Esophagus squamous epithelium (tissue), 5 donors: ENCODE data around the gene C2orf42. TPM values are rescaled to one million over a fixed set of nuclear protein-coding genes. Genes with fewer than 3 reads are reported as not detected.
"Not testable (repeated sequence)": the region's sequence is repeated elsewhere in the genome, so short reads cannot be mapped to it uniquely, and the experiment has no call there.

Experiments used
- DNase-seq: peaks from one replicate; lab custom pipeline; 2025; lab: John Stamatoyannopoulos, UW
- H3K27ac ChIP-seq, 4 donors: fragments of 200-600 bp; sonication (generic); one replicate each; pipeline ENCODE4 v1.5.1; 2016 to 2019; ENCODE audit warnings: mild to moderate bottlenecking in 1 of 4
- H3K27me3 ChIP-seq, 4 donors: fragments of 200-600 bp; sonication (generic); 1 replicate in 3 of 4; 2 replicates in 1 of 4; pipeline versions ENCODE4 v1.5.1 to v1.6.0; 2017 to 2021; ENCODE audit warnings: antibody characterized with exemption in 1 of 4
- H3K36me3 ChIP-seq, 3 donors: fragments of 200-600 bp; sonication (generic); one replicate each; pipeline ENCODE4 v1.5.1; 2016 to 2019
- H3K4me1 ChIP-seq, 3 donors: fragments of 200-600 bp; sonication (generic); one replicate each; pipeline ENCODE4 v1.5.1; 2017 to 2019
- H3K4me3 ChIP-seq, 4 donors: fragments of 200-600 bp; sonication (generic); 1 replicate in 3 of 4; 2 replicates in 1 of 4; pipeline ENCODE4 v1.5.1; 2016 to 2019; ENCODE audit warnings: mild to moderate bottlenecking in 2 of 4, moderate library complexity in 1 of 4
- H3K9me3 ChIP-seq, 3 donors: fragments of 200-600 bp; sonication (generic); one replicate each; pipeline ENCODE4 v1.5.1; 2016 to 2019
- CTCF ChIP-seq, 6 experiments: fragments of 450-650 bp in 4 of 6; fragments of 200-600 bp in 2 of 6; sonication (generic) in 2 of 6; IDR thresholded peaks; one replicate each; pipeline ENCODE4 v1.5.1; 2016 to 2019; ENCODE audit warnings: antibody characterized with exemption in 6 of 6, mild to moderate bottlenecking in 4 of 6, moderate library complexity in 4 of 6
- POLR2A ChIP-seq, 4 donors: fragments of 450-650 bp; IDR thresholded peaks; one replicate each; pipeline ENCODE4 v1.6.1; 2017; ENCODE audit warnings: antibody characterized with exemption in 4 of 4, mild to moderate bottlenecking in 4 of 4, moderate library complexity in 3 of 4
- whole genome bisulfite sequencing, 2 donors: methylation state at CpG; one replicate each; pipeline ENCODE4 v1.1.5; 2018; 5-methylcytosine and 5-hydroxymethylcytosine counted together
- intact Hi-C: fragments of 100-400 bp; cut with DNase I; formaldehyde crosslinking; loops from one replicate; pipeline ENCODE4 v1.15.0; 2022
- total RNA-seq, 4 donors: library from RNA; depleted of rRNA; stranded (reverse); fragments of >200 nt; gene quantifications; one replicate each; pipeline ENCODE4 v1.1.0, GENCODE V29; 2016
- donor health status: DM: yes; HTN: yes; CAD: no.

C2orf42 gene
- total RNA-seq, 4 donors from 2014 or later = 4.5 to 15.1 (median 8.7) TPM

DNA sequence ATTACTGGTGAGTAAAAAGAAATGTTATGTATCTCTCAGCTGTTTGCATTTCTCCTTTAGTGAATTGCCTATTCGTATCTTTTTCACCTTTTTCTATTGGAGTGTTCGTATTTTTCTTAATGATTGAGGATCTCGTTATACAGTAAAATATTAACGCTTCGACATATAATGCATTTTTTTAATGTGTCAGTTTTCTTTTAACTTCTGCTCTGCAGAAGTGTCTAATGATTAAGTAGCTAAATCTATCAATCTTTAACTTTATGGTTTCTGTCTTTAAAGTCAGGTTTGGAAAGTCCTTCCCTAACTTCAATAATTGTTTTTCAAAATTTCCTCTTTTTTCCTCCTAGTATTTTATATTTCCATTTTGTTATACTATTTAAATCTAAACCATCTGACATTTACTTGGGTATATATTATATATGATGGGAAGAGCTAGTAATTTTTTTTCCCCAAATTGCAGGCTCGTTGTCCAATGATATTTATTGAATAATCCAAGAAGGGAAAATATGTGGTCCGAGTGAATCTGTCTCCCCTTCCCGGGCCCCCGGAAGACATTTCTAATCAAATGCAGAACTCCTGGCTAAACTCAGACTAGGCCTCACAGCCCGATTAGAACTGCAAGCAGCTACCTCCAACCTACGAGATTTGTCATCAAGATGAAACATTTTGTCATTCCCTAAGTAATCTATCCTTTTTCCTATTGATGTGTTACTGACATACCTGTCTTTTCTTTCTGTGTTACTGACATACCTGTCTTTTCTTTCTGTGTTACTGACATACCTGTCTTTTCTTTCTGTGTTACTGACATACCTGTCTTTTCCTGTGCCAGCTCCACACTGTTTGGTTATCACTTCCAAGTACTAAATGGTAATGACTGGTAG lies 86.3 kb downstream of the C2orf42 start:
- 50 to 54% methylated on average over 11 of the region's 11 CpGs for WGBS, 2 donors
- Histone ChIP-seq H3K4me3 (no peak overlapping the region), H3K27me3 (no peaks in the 10 kb centered on the region), H3K36me3 (no peaks in the 10 kb centered on the region), H3K9me3 (no peaks in the 10 kb centered on the region), H3K27ac (peak overlapping the region in 2 of 4 donors; percentile 33 to 53), H3K4me1 (peaks cover 5 to 22% (median 15%) of the 10 kb centered on the region in 3 donors)
- no peak for DNase-seq
- intact Hi-C loops = no loop called here
- no peak for TF ChIP-seq CTCF (IDR thresholded peaks at IDR 0.05)
- TF ChIP-seq POLR2A (IDR thresholded peaks at IDR 0.05) = no peak

- intact Hi-C loops = no loop called here
- Histone ChIP-seq H3K27me3 (no peaks in the 10 kb centered on the region), H3K27ac (peak overlapping the region in 3 of 4 donors; percentile 17 to 53 (median 33)), H3K4me1 (peaks cover 4 to 13% (median 6%) of the 10 kb centered on the region in 3 donors), H3K36me3 (no peaks in the 10 kb centered on the region), H3K9me3 (no peaks in the 10 kb centered on the region), H3K4me3 (no peak overlapping the region)
- no peak for DNase-seq
- TF ChIP-seq POLR2A (IDR thresholded peaks at IDR 0.05) = peak in 1 of 4 donors; percentile 22
- no peak for TF ChIP-seq CTCF (IDR thresholded peaks at IDR 0.05)
- 43% methylated on average over 1 of the region's 5 CpGs; no CpG with 5 or more reads in 1 of the 2 donors for WGBS, 2 donors
Measured at GRCh38 chr2:70103531-70104061, 87.2 kb downstream of the C2orf42 start.

GRCh38 chr2:70102323-70102905 lies 88.4 kb downstream of the C2orf42 start:
- H3K4me1 ChIP-seq, H3K27me3 ChIP-seq, H3K27ac ChIP-seq, DNase-seq, H3K9me3 ChIP-seq, H3K4me3 ChIP-seq, H3K36me3 ChIP-seq, intact Hi-C loops: not testable (repeated sequence)
- 94 to 95% methylated on average over 22 to 23 of the region's 29 CpGs for WGBS, 2 donors

- DNase-seq, H3K27ac ChIP-seq, H3K4me3 ChIP-seq, intact Hi-C loops, H3K36me3 ChIP-seq, H3K27me3 ChIP-seq, H3K4me1 ChIP-seq, H3K9me3 ChIP-seq: not testable (repeated sequence)
- WGBS, 2 donors = 87% methylated on average over 11 of the region's 11 CpGs
Measured at GRCh38 chr2:70101686-70102085, 89.1 kb downstream of the C2orf42 start.

DNA sequence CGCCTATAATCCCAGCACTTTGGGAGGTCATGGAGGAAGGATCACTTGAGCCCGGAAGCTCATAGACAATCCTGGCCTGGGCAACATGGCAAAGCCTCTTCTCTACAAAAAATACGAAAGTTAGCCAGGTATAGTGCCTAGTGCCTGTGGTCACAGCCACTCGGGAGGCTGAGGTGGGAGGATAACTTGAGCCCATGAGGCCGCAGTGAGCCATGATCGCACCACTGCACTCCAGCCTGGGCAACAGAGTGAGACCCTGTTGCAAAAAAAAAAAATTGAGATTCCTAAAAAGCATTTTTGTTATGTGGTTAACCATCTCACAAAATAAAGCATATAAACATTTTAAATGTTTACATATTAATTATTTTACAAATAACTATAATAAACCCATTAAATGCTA lies 89.6 kb downstream of the C2orf42 start:
- Histone ChIP-seq H3K27ac (no peak overlapping the region), H3K4me1 (peaks cover 0 to 3% (median 0%) of the 10 kb centered on the region in 3 donors), H3K9me3 (no peaks in the 10 kb centered on the region), H3K27me3 (no peaks in the 10 kb centered on the region), H3K4me3 (no peak overlapping the region), H3K36me3 (no peaks in the 10 kb centered on the region)
- intact Hi-C loops = no loop called here
- DNase-seq = no peak
- WGBS, 2 donors = 90 to 94% methylated on average over 5 to 6 of the region's 6 CpGs
- TF ChIP-seq POLR2A (IDR thresholded peaks at IDR 0.05) = no peak
- no peak for TF ChIP-seq CTCF (IDR thresholded peaks at IDR 0.05)

Other genes starting within 250 kb of the C2orf42 start
- 1 to 10 TPM in 1 of 4 donors, under 1 TPM in 3; 0.18 to 1.5 (median 0.34) TPM for gene ASPRV1, start 229.4 kb downstream of the C2orf42 start, total RNA-seq
- gene PCBP1, start 103.5 kb downstream of the C2orf42 start, total RNA-seq = 100 to 1,000 TPM in 3 of 4 donors, 10 to 100 TPM in 1; 96.8 to 205 (median 177) TPM
- 10 to 100 TPM; 34.0 to 73.1 (median 37.8) TPM for gene TIA1, start 57.6 kb upstream of the C2orf42 start, total RNA-seq
- 10 to 100 TPM; 38.0 to 68.2 (median 41.6) TPM for gene PCYOX1, start 67.1 kb upstream of the C2orf42 start, total RNA-seq
- gene SNRPG, start 102.7 kb upstream of the C2orf42 start, total RNA-seq = 100 to 1,000 TPM; 101 to 226 (median 152) TPM
- gene FAM136A, start 111.0 kb upstream of the C2orf42 start, total RNA-seq = 10 to 100 TPM; 26.9 to 51.1 (median 39.9) TPM